Suprapubic skin (tissue), 4 donors: ENCODE results near the gene PPP1R9B. TPM values are rescaled to one million over a fixed set of nuclear protein-coding genes. Genes with fewer than 3 reads are reported as not detected.

Experiments
- DNase-seq, 2 donors: peaks; one replicate each; pipeline ENCODE4 v3.0.0-alpha.2; 2019; ENCODE audit warnings: low spot score in 2 of 2
- H3K27ac ChIP-seq: fragments of 200-600 bp; sonication (generic); one replicate; pipeline ENCODE4 v1.5.1; 2019
- H3K27me3 ChIP-seq: fragments of 200-600 bp; sonication (generic); one replicate; pipeline ENCODE4 v1.5.1; 2019
- H3K36me3 ChIP-seq: fragments of 200-600 bp; sonication (generic); one replicate; pipeline ENCODE4 v1.5.1; 2019
- H3K4me1 ChIP-seq: fragments of 200-600 bp; sonication (generic); one replicate; pipeline ENCODE4 v1.5.1; 2019
- H3K4me3 ChIP-seq: fragments of 200-600 bp; sonication (generic); one replicate; pipeline ENCODE4 v1.5.1; 2019; ENCODE audit warnings: mild to moderate bottlenecking
- H3K9me3 ChIP-seq: fragments of 200-600 bp; sonication (generic); one replicate; pipeline ENCODE4 v1.5.1; 2019
- EP300 ChIP-seq: sonication (generic); formaldehyde crosslinking; IDR thresholded peaks from one replicate; pipeline ENCODE4 v1.6.1; 2017; ENCODE audit warnings: antibody characterized with exemption
- POLR2A ChIP-seq, 2 donors: fragments of 450-650 bp; IDR thresholded peaks; one replicate each; pipeline ENCODE4 v1.6.1; 2017; ENCODE audit warnings: antibody characterized with exemption in 2 of 2, mild to moderate bottlenecking in 2 of 2, moderate library complexity in 2 of 2
- POLR2AphosphoS5 ChIP-seq, 3 donors: sonication (generic); formaldehyde crosslinking; IDR thresholded peaks; one replicate each; pipeline ENCODE4 v1.6.1; 2017; ENCODE audit warnings: antibody characterized with exemption in 3 of 3
- WGBS: methylation state at CpG from one replicate; pipeline ENCODE4 v1.1.5; 2018; 5-methylcytosine and 5-hydroxymethylcytosine counted together
- total RNA-seq, 4 donors: library from RNA; depleted of rRNA; stranded (reverse); fragments of >200 nt; gene quantifications; one replicate each; pipeline ENCODE4 v1.1.0, GENCODE V29; 2016
- TF ChIP-seq, protein P1 (sequence below), 2 donors: fragments of 200-600 bp in 1 of 2; fragments of 450-650 bp in 1 of 2; sonication (generic) in 1 of 2; IDR thresholded peaks; one replicate each; pipeline ENCODE4 v1.5.1; 2016 to 2019; ENCODE audit warnings: antibody characterized with exemption in 2 of 2, mild to moderate bottlenecking in 1 of 2, moderate library complexity in 1 of 2

Gene PPP1R9B
- total RNA-seq, 4 donors from 2014 or later: 21.5 to 26.2 (median 23.7) TPM

DNA sequence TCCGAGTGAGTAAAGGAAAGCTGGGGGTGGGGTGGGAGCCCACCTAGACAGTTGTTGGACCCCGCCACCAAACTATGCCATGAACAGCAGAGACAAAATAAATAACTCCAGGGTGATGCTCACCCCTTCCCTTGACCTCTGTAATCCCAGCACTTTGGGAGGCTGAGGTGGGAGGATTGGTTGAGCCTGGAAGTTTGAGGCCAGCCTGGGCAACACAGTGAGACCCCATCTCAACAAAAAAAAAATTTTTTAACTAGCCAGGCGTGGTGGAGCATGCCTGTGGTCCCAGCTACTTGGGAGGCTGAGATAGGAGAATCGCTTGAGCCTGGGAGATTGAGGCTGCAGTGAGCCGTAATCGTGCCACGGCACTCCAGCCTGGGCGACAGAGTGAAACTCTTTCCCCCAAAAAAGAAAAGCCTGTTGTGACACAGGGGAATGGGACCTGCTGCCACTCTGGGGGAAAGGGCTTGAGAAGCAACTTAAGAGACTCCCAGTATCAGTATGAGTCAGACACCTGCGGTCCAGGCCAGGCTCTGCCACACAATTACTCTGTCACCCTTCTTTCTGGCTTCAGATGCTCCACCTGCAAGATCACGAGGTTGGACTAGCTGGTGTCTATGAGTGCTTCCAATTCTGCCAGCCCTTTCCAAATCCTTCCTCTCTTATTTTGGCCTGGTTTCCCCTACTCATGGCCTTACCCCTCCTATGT lies 20.3 kb upstream of the PPP1R9B start:
- Histone ChIP-seq H3K4me1 (peaks cover 26% of the 10 kb centered on the region), H3K27me3 (no peaks in the 10 kb centered on the region)

DNA sequence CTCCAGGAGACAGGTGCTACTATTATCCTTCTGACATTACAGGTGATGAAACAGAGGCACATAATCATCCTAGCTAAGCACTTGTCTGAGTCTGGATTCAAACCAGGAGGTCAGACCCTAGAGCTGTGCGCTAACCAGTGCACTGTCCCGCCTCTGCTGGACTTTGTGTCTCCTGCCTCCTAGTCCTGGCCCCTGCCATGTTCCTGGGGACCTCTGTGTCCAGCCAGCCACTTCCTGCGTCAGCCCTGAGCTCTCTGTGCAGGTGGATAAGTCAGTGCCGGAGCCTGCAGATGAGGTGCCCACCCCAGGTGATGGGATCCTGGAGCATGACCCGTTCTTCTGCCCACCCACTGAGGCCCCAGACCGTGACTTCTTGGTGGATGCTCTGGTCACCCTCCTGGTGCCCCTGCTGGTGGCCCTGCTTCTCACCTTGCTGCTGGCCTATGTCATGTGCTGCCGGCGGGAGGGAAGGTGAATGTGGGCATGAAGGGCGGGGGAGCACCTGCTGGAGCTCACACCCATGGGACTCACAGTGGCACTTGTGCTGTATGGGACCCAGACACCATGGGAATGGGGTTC lies 19.5 kb upstream of the PPP1R9B start:
- Histone ChIP-seq H3K4me1 (peaks cover 30% of the 10 kb centered on the region), H3K27ac (no peak overlapping the region), H3K27me3 (no peaks in the 10 kb centered on the region), H3K4me3 (no peak overlapping the region), H3K9me3 (no peaks in the 10 kb centered on the region), H3K36me3 (no peaks in the 10 kb centered on the region)
- DNase-seq: no peak
- TF ChIP-seq, protein P1, sequence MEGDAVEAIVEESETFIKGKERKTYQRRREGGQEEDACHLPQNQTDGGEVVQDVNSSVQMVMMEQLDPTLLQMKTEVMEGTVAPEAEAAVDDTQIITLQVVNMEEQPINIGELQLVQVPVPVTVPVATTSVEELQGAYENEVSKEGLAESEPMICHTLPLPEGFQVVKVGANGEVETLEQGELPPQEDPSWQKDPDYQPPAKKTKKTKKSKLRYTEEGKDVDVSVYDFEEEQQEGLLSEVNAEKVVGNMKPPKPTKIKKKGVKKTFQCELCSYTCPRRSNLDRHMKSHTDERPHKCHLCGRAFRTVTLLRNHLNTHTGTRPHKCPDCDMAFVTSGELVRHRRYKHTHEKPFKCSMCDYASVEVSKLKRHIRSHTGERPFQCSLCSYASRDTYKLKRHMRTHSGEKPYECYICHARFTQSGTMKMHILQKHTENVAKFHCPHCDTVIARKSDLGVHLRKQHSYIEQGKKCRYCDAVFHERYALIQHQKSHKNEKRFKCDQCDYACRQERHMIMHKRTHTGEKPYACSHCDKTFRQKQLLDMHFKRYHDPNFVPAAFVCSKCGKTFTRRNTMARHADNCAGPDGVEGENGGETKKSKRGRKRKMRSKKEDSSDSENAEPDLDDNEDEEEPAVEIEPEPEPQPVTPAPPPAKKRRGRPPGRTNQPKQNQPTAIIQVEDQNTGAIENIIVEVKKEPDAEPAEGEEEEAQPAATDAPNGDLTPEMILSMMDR (IDR thresholded peaks at IDR 0.05): no peak
- TF ChIP-seq EP300: no peak
- no peak for TF ChIP-seq POLR2AphosphoS5 (IDR thresholded peaks at IDR 0.05)
- TF ChIP-seq POLR2A (IDR thresholded peaks at IDR 0.05): no peak
- 92% methylated on average over 6 of the region's 9 CpGs for WGBS

More for the DNA sequence above, 20.3 kb upstream of the PPP1R9B start:
- 82% methylated on average over 10 of the region's 10 CpGs for WGBS
- H3K27ac ChIP-seq: no peak overlapping the region
- H3K36me3 ChIP-seq: no peaks in the 10 kb centered on the region
- no peak for DNase-seq
- TF ChIP-seq EP300: no peak
- TF ChIP-seq POLR2AphosphoS5 (IDR thresholded peaks at IDR 0.05): no peak
- TF ChIP-seq, protein P1 (IDR thresholded peaks at IDR 0.05): no peak
- no peak for TF ChIP-seq POLR2A (IDR thresholded peaks at IDR 0.05)
- H3K9me3 ChIP-seq: no peaks in the 10 kb centered on the region
- H3K4me3 ChIP-seq: no peak overlapping the region

DNA sequence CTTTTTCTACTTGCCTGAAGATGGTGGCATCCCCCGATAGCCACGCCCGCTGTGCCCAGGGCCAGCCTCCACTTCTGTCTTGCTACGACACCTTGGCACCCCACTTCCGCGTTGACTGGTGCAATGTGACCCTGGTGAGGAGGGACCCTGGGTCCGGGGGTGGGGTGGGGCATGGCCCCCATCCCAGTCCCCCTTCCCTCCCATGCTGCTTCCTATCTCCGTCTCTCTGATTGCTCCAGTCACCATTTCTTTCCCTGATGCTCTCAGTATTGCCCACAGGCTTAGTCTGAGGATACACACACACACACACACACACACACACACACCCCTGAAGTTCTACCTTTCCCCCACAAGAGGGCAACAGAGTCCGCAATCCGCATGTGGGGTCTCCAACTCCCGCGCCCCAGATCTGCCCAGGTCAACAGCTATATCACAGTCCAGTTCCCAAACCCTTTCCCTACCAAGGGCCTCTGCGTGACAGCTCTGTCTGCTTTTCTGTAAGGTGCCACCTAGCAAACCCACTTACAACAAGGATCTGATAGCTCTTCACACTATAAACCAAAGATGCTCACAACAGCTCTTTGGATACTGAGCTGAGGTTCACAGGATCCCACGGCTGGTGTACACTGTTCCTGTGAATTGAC lies 18.8 kb upstream of the PPP1R9B start:
- Histone ChIP-seq H3K4me1 (peaks cover 30% of the 10 kb centered on the region), H3K27me3 (no peaks in the 10 kb centered on the region), H3K36me3 (no peaks in the 10 kb centered on the region), H3K27ac (no peak overlapping the region), H3K9me3 (no peaks in the 10 kb centered on the region), H3K4me3 (no peak overlapping the region)
- WGBS: 36% methylated on average over 13 of the region's 14 CpGs
- DNase-seq: no peak
- TF ChIP-seq, protein P1 (IDR thresholded peaks at IDR 0.05): peak; percentile 59 to 92
- TF ChIP-seq POLR2AphosphoS5 (IDR thresholded peaks at IDR 0.05) (no peak), POLR2A (IDR thresholded peaks at IDR 0.05) (no peak), EP300 (no peak)

DNA sequence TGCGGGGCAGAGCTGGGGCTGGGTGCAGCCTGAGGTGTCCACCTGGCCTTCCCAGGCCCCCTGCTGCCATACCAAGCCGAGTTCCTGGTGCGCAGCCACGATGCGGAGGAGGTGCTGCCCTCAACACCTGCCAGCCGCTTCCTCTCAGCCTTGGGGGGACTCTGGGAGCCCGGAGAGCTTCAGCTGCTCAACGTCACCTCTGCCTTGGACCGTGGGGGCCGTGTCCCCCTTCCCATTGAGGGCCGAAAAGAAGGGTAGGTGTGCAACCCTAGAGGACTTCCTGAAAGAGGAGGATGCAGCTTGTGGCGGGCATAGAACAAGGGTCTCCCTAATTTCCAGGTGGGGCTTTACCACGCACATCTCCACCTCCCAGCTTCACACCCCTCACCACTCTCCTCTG lies 17.8 kb upstream of the PPP1R9B start:
- Histone ChIP-seq H3K4me3 (no peak overlapping the region), H3K36me3 (no peaks in the 10 kb centered on the region), H3K9me3 (no peaks in the 10 kb centered on the region), H3K27ac (no peak overlapping the region), H3K27me3 (no peaks in the 10 kb centered on the region), H3K4me1 (peaks cover 29% of the 10 kb centered on the region)
- WGBS: 92% methylated on average over 6 of the region's 13 CpGs
- TF ChIP-seq, protein P1 (IDR thresholded peaks at IDR 0.05): no peak
- TF ChIP-seq POLR2AphosphoS5 (IDR thresholded peaks at IDR 0.05) (no peak), POLR2A (IDR thresholded peaks at IDR 0.05) (no peak), EP300 (no peak)
- no peak for DNase-seq

DNA sequence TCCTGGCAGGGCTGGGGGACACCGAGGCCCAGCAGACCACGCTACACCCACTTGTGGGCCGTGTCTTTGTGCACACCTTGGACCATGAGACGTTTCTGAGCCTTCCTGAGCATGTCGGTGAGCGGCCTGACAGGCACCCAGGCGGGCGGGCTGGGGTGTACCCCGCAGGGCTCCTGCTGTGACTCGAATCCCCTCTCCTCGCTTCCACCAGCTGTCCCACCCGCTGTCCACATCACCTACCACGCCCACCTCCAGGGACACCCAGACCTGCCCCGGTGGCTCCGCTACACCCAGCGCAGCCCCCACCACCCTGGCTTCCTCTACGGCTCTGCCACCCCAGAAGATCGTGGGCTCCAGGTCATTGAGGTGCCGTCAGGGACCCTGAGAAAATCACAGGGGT lies 16.9 kb upstream of the PPP1R9B start:
- Histone ChIP-seq H3K4me3 (no peak overlapping the region), H3K27ac (no peak overlapping the region)

More for the DNA sequence above, 16.9 kb upstream of the PPP1R9B start:
- TF ChIP-seq, protein P1 (IDR thresholded peaks at IDR 0.05): no peak
- TF ChIP-seq POLR2AphosphoS5 (IDR thresholded peaks at IDR 0.05) (no peak), EP300 (no peak), POLR2A (IDR thresholded peaks at IDR 0.05) (no peak)
- Histone ChIP-seq H3K27me3 (no peaks in the 10 kb centered on the region), H3K9me3 (no peaks in the 10 kb centered on the region), H3K36me3 (no peaks in the 10 kb centered on the region), H3K4me1 (peaks cover 23% of the 10 kb centered on the region)
- 87% methylated on average over 8 of the region's 19 CpGs for WGBS
- DNase-seq: no peak
